K562 (cell line): ENCODE results near the gene USP5. TPM values are rescaled to one million over a fixed set of nuclear protein-coding genes. Genes with fewer than 3 reads are reported as not detected.

Experiments used
- ATAC-seq: fragments of 200-7000 bp; cut with Tn5 transposase; 3 replicates; pipeline ENCODE4 v1.9.1; 2020; ENCODE audit warnings: moderate library complexity
- BruUV-seq: library from RNA; stranded (reverse); fragments of 400-500 nt; replicated peaks from 2 replicates; lab custom pipeline; 2021; lab: Mats Ljungman, UMichigan
- CTCF ChIA-PET: fragments of 300-600 bp; formaldehyde crosslinking; extraction: SDS; loops from one replicate; lab custom pipeline; 2021; ENCODE audit warnings: low intra/inter-chr PET ratio; lab: Yijun Ruan, JAX
- POLR2A ChIA-PET: fragments of 300-600, 350-650 bp; sonication (Branson Sonifier 250); formaldehyde crosslinking; extraction: SDS; loops from one replicate; lab custom pipeline; 2021; ENCODE audit warnings: antibody characterized with exemption, inconsistent platforms; lab: Yijun Ruan, JAX
- DNase-seq, 4 experiments: peaks; one replicate each; pipeline versions ENCODE4 v3.0.0 to v3.0.0-alpha.2; 2011 to 2018; ENCODE audit warnings: low spot score in 3 of 4, mixed read lengths in 3 of 4; ENCODE audit errors: extremely low read depth in 1 of 4
- FAIRE-seq: peaks from 2 replicates; lab custom pipeline; 2011; peaks lifted over from hg19 to GRCh38; lab: Jason Lieb, UNC
- H2AFZ ChIP-seq: 2 replicates; pipeline ENCODE4 v1.6.0; 2011; ENCODE audit warnings: low read depth, low read length, control low read depth, inconsistent platforms
- H3K27ac ChIP-seq: fragments of 200-600 bp; 3 replicates; pipeline ENCODE4 v1.8.0; 2011; ENCODE audit warnings: low read depth, mild to moderate bottlenecking, control low read depth, inconsistent platforms, low read length, moderate library complexity, mixed read lengths; ENCODE audit errors: extremely low read depth
- H3K27me3 ChIP-seq, 2 experiments: fragments of 300-600 bp in 1 of 2; 2 replicates in 1 of 2; 3 replicates in 1 of 2; pipeline versions ENCODE4 v1.6.0 to v1.8.0; 2011; ENCODE audit warnings: inconsistent platforms in 2 of 2, low read length in 2 of 2, mild to moderate bottlenecking in 1 of 2, mixed read lengths in 1 of 2, moderate library complexity in 1 of 2; ENCODE audit not compliant: control insufficient read depth in 2 of 2, insufficient read depth in 2 of 2
- H3K36me3 ChIP-seq: fragments of 300-600 bp; 3 replicates; pipeline ENCODE4 v1.8.0; 2011; ENCODE audit warnings: mild to moderate bottlenecking, low read length, inconsistent platforms; ENCODE audit not compliant: control insufficient read depth, insufficient read depth
- H3K4me1 ChIP-seq, 2 experiments: fragments of 200-600 bp in 1 of 2; replicated peaks in 1 of 2; 2 replicates in 1 of 2; 3 replicates in 1 of 2; pipeline versions ENCODE4 v1.5.1 to v1.8.0; 2011; ENCODE audit warnings: inconsistent platforms in 2 of 2, low read length in 2 of 2, mild to moderate bottlenecking in 1 of 2, mixed read lengths in 1 of 2, moderate library complexity in 1 of 2; ENCODE audit not compliant: control insufficient read depth in 2 of 2, insufficient read depth in 2 of 2
- H3K4me2 ChIP-seq: 2 replicates; pipeline ENCODE4 v1.6.1; 2011; ENCODE audit warnings: low read length, control low read depth, inconsistent platforms, mixed read lengths; ENCODE audit not compliant: insufficient read depth
- H3K4me3 ChIP-seq: fragments of 200-600 bp; sonication (generic), shearing (Covaris generic); 2 replicates; pipeline ENCODE4 v1.5.1; 2016; ENCODE audit warnings: control low read depth, inconsistent platforms
- H3K79me2 ChIP-seq: fragments of 200-600 bp; 3 replicates; pipeline ENCODE4 v1.8.0; 2011; ENCODE audit warnings: low read length, inconsistent platforms; ENCODE audit not compliant: control insufficient read depth, insufficient read depth
- H3K9ac ChIP-seq, 2 experiments: 2 replicates each; pipeline versions ENCODE4 v1.6.0 to v1.6.1; 2011; ENCODE audit warnings: low read depth in 2 of 2, low read length in 2 of 2, control low read depth in 1 of 2, inconsistent platforms in 1 of 2, mild to moderate bottlenecking in 1 of 2, mixed read lengths in 1 of 2; ENCODE audit not compliant: insufficient read depth in 1 of 2
- H3K9me1 ChIP-seq: one replicate; pipeline ENCODE4 v1.6.0; 2011; ENCODE audit warnings: inconsistent platforms, mild to moderate bottlenecking, low read length, moderate library complexity; ENCODE audit not compliant: control insufficient read depth, insufficient read depth
- H3K9me3 ChIP-seq: replicated peaks from 2 replicates; pipeline ENCODE4 v1.5.1; 2011; ENCODE audit warnings: low read depth, low read length, inconsistent platforms; ENCODE audit not compliant: control insufficient read depth, insufficient read depth
- H4K20me1 ChIP-seq: replicated peaks from 2 replicates; pipeline ENCODE4 v1.6.1; 2011; ENCODE audit warnings: low read length, inconsistent platforms, mixed read lengths; ENCODE audit not compliant: control insufficient read depth, insufficient read depth
- ARNT ChIP-seq, 2 experiments: fragments of 450-650 bp; IDR thresholded peaks; 2 replicates each; pipeline ENCODE4 v1.6.1; 2016; ENCODE audit warnings: mild to moderate bottlenecking in 1 of 2
- BRD9 ChIP-seq: fragments of 450-650 bp; IDR thresholded peaks from 2 replicates; pipeline ENCODE4 v1.6.1; 2018; ENCODE audit warnings: low read depth; ENCODE audit not compliant: partially characterized antibody
- CHCHD3 ChIP-seq: fragments of 250-450 bp; sonication (Bioruptor Pico); IDR thresholded peaks from 2 replicates; pipeline ENCODE4 v2.1.2; 2022; ENCODE audit warnings: mild to moderate bottlenecking
- FOXA1 ChIP-seq: fragments of 450-650 bp; IDR thresholded peaks from 2 replicates; pipeline ENCODE4 v1.6.1; 2016; ENCODE audit warnings: mild to moderate bottlenecking, borderline replicate concordance
- MBD2 ChIP-seq: sonication (generic); IDR thresholded peaks from 2 replicates; pipeline ENCODE4 v1.6.1; 2016; ENCODE audit warnings: low read depth, borderline replicate concordance
- NFIX ChIP-seq: fragments of 250-450 bp; sonication (Bioruptor Pico); IDR thresholded peaks from 2 replicates; pipeline ENCODE4 v1.4.0; 2020; ENCODE audit warnings: low read depth, mild to moderate bottlenecking, moderate library complexity
- RFX5 ChIP-seq: IDR thresholded peaks from 2 replicates; pipeline ENCODE4 v1.6.1; 2011; ENCODE audit warnings: low read depth, mild to moderate bottlenecking, improper control_type of control experiment, low read length
- SAFB2 ChIP-seq: fragments of 200-400 bp; formaldehyde crosslinking; IDR thresholded peaks from 2 replicates; pipeline ENCODE4 v1.6.1; 2018; ENCODE audit warnings: borderline replicate concordance, low read length, low read depth, moderate library complexity; ENCODE audit not compliant: severe bottlenecking
- SNIP1 ChIP-seq: fragments of 450-650 bp; IDR thresholded peaks from 2 replicates; pipeline ENCODE4 v1.7.1; 2017; ENCODE audit warnings: low read depth, mild to moderate bottlenecking
- U2AF1 ChIP-seq: fragments of 200-400 bp; formaldehyde crosslinking; optimal IDR thresholded peaks from 2 replicates; pipeline ENCODE3; 2017; ENCODE audit warnings: mild to moderate bottlenecking, low read depth, low read length, moderate library complexity
- ZFP1 ChIP-seq: fragments of 450-650 bp; formaldehyde crosslinking; IDR thresholded peaks from 2 replicates; pipeline ENCODE4 v1.4.0; 2020; ENCODE audit warnings: mild to moderate bottlenecking, mixed read lengths
- ZNF586 ChIP-seq: fragments of 450-650 bp; formaldehyde crosslinking; conservative IDR thresholded peaks from 2 replicates; pipeline ENCODE4 v1.4.0; 2020; ENCODE audit warnings: mild to moderate bottlenecking, moderate library complexity
- ZNF780A ChIP-seq: fragments of 250-450 bp; sonication (Bioruptor Pico); IDR thresholded peaks from 2 replicates; pipeline ENCODE4 v1.5.0; 2021; ENCODE audit warnings: mild to moderate bottlenecking
- WGBS: fragments of 100-300 bp; shearing (Covaris generic); methylation state at CpG from one replicate; pipeline ENCODE4 v1.1.6; 2016; ENCODE audit warnings: low coverage, mixed read lengths; ENCODE audit not compliant: insufficient coverage; ENCODE audit errors: missing lambda C conversion rate; 5-methylcytosine and 5-hydroxymethylcytosine counted together
- in situ Hi-C: fragments of 300-500 bp; cut with MboI; formaldehyde crosslinking; loops from 4 replicates; pipeline ENCODE4 v1.15.0; 2018; ENCODE audit warnings: inconsistent platforms, mixed read lengths
- intact Hi-C: fragments of 100-400 bp; cut with micrococcal nuclease; formaldehyde crosslinking; loops from 2 replicates; pipeline ENCODE4 v1.14.2; 2022
- polyA plus RNA-seq, 8 experiments: library from polyadenylated mRNA; depleted of rRNA in 4 of 8; stranded (reverse) in 5 of 8; unstranded in 3 of 8; fragments of >200 nt; fragmentation: Nextera tagmentation in 2 of 8; fragmentation: Illumina TruSeq in 1 of 8; extraction: Ambion mirVana in 2 of 8; extraction: Trizol in 1 of 8; gene quantifications; 2 replicates each; pipeline versions ENCODE4 v1.2.1 to v1.2.3, GENCODE V29; 2011 to 2014; ENCODE audit warnings: inconsistent platforms in 1 of 8, missing spikeins in 1 of 8
- total RNA-seq, 7 experiments: library from RNA; depleted of rRNA in 6 of 7; stranded (reverse); fragments of >200 nt in 6 of 7; fragmentation: Illumina TruSeq in 2 of 7; extraction: Trizol in 2 of 7; gene quantifications; 2 replicates each; pipeline versions ENCODE4 v1.2.1 to v1.2.3, GENCODE V29; 2011 to 2021; ENCODE audit warnings: low replicate concordance in 1 of 7
- TF ChIP-seq, protein P1 (sequence below), 2 experiments: fragments of 450-650 bp in 1 of 2; sonication (generic) in 1 of 2; formaldehyde crosslinking in 1 of 2; IDR thresholded peaks in 1 of 2; conservative IDR thresholded peaks in 1 of 2; 2 replicates each; pipeline versions ENCODE4 v1.6.1 to v1.8.1; 2016 to 2023; ENCODE audit warnings: mild to moderate bottlenecking in 2 of 2, moderate library complexity in 2 of 2, inconsistent platforms in 1 of 2, missing genetic modification reagents in 1 of 2
- TF ChIP-seq, protein P2 (sequence below): fragments of 450-650 bp; formaldehyde crosslinking; IDR thresholded peaks from 2 replicates; pipeline ENCODE4 v1.4.0; 2020; ENCODE audit warnings: mild to moderate bottlenecking, moderate library complexity
- TF ChIP-seq, protein P3 (sequence below): fragments of 450-650 bp; IDR thresholded peaks from 2 replicates; pipeline ENCODE4 v1.6.1; 2017; ENCODE audit warnings: antibody characterized with exemption
- TF ChIP-seq, protein P4 (sequence below): sonication (generic); formaldehyde crosslinking; IDR thresholded peaks from 2 replicates; pipeline ENCODE4 v1.8.1; 2023; ENCODE audit warnings: mild to moderate bottlenecking, missing genetic modification reagents

USP5 gene
- total and polyA plus RNA-seq, 9 of the 15 experiments (the other 6 are each of a cell fraction or from before 2014, with no cell fraction given), result 1.4 to 107 (median 48.6) TPM

DNA sequence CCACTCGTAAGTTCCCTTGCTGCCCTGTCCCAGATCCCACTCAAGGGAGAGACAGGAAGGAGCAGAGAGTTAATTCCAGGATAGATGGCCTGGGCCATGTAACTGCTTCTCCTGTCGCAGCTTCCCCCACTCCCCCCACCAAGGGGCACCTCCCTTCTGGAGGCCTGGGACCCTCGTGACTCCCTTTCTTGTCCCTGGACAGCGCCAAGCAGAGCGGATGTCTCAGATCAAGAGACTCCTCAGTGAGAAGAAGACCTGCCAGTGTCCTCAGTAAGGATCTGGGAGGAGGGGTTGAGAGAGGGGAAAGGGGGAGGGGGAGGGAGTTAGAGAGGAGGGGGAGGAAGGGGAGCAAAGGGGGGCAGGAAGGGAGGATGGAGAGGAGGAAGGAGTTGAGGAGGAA is 33.3 kb upstream of the USP5 start:
- POLR2A ChIA-PET, result interaction anchor here (0.5 kb wide), 1 partner anchor 23 kb away, joined by 3 read pairs; no protein-coding TSS in a partner anchor
- TF ChIP-seq SAFB2 (no peak), CHCHD3 (CRISPR knock-in tag) (no peak), NFIX (CRISPR knock-in tag) (no peak), RFX5 (no peak), MBD2 (no peak), BRD9 (no peak), ZFP1 (CRISPR knock-in tag) (no peak), ZNF586 (no peak), ARNT (IDR thresholded peaks at IDR 0.05) (no peak), ZNF780A (CRISPR knock-in tag) (no peak), FOXA1 (no peak), U2AF1 (no peak), SNIP1 (no peak)
- TF ChIP-seq, protein P1, sequence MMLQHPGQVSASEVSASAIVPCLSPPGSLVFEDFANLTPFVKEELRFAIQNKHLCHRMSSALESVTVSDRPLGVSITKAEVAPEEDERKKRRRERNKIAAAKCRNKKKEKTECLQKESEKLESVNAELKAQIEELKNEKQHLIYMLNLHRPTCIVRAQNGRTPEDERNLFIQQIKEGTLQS (IDR thresholded peaks at IDR 0.05), result no peak
- TF ChIP-seq, protein P1 (CRISPR knock-in tag; conservative IDR thresholded peaks at IDR 0.05), result no peak
- TF ChIP-seq, protein P2, sequence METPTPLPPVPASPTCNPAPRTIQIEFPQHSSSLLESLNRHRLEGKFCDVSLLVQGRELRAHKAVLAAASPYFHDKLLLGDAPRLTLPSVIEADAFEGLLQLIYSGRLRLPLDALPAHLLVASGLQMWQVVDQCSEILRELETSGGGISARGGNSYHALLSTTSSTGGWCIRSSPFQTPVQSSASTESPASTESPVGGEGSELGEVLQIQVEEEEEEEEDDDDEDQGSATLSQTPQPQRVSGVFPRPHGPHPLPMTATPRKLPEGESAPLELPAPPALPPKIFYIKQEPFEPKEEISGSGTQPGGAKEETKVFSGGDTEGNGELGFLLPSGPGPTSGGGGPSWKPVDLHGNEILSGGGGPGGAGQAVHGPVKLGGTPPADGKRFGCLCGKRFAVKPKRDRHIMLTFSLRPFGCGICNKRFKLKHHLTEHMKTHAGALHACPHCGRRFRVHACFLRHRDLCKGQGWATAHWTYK, result no peak
- TF ChIP-seq, protein P3, sequence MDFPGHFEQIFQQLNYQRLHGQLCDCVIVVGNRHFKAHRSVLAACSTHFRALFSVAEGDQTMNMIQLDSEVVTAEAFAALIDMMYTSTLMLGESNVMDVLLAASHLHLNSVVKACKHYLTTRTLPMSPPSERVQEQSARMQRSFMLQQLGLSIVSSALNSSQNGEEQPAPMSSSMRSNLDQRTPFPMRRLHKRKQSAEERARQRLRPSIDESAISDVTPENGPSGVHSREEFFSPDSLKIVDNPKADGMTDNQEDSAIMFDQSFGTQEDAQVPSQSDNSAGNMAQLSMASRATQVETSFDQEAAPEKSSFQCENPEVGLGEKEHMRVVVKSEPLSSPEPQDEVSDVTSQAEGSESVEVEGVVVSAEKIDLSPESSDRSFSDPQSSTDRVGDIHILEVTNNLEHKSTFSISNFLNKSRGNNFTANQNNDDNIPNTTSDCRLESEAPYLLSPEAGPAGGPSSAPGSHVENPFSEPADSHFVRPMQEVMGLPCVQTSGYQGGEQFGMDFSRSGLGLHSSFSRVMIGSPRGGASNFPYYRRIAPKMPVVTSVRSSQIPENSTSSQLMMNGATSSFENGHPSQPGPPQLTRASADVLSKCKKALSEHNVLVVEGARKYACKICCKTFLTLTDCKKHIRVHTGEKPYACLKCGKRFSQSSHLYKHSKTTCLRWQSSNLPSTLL, result no peak
- TF ChIP-seq, protein P4, sequence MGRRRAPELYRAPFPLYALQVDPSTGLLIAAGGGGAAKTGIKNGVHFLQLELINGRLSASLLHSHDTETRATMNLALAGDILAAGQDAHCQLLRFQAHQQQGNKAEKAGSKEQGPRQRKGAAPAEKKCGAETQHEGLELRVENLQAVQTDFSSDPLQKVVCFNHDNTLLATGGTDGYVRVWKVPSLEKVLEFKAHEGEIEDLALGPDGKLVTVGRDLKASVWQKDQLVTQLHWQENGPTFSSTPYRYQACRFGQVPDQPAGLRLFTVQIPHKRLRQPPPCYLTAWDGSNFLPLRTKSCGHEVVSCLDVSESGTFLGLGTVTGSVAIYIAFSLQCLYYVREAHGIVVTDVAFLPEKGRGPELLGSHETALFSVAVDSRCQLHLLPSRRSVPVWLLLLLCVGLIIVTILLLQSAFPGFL (CRISPR knock-in tag), result no peak
- 63% methylated on average over 4 of the region's 5 CpGs for WGBS
- peaks cover 8 to 11% of the 10 kb centered on the region in 2 experiments; a peak in 4 of 5 replicates for H3K4me1 ChIP-seq
- in situ Hi-C loops, result no loop called here
- H3K9me3 ChIP-seq, result no peaks in the 10 kb centered on the region
- H3K4me2 ChIP-seq, result no peak overlapping the region
- DNase-seq (no peak), ATAC-seq (no peak), FAIRE-seq (no peak)
- intact Hi-C loops, result no loop called here
- no peaks in the 10 kb centered on the region for H4K20me1 ChIP-seq
- H2AFZ ChIP-seq, result no peak overlapping the region
- H3K9ac ChIP-seq, result no peak overlapping the region; a peak in 1 of 4 replicates
- H3K27ac ChIP-seq, result no peak overlapping the region
- no peaks in the 10 kb centered on the region for H3K27me3 ChIP-seq
- CTCF ChIA-PET, result no interaction called here
- no TSS peak for BruUV-seq
- no peaks in the 10 kb centered on the region for H3K79me2 ChIP-seq
- H3K36me3 ChIP-seq, result no peaks in the 10 kb centered on the region
- no peak overlapping the region for H3K4me3 ChIP-seq
- no peaks in the 10 kb centered on the region for H3K9me1 ChIP-seq
